Colonic mucosa (tissue), 4 donors: ENCODE measurements around the gene KRTAP2-3. TPM values are rescaled to one million over a fixed set of nuclear protein-coding genes. Genes with fewer than 3 reads are reported as not detected.

ENCODE experiments used
- DNase-seq: peaks from one replicate; pipeline ENCODE4 v3.0.0-alpha.2; 2020
- H3K27ac ChIP-seq: fragments of 200-600 bp; one replicate; pipeline ENCODE4 v1.8.0; 2021
- H3K27me3 ChIP-seq: fragments of 200-600 bp; one replicate; pipeline ENCODE4 v1.8.0; 2021
- H3K36me3 ChIP-seq: fragments of 200-600 bp; one replicate; pipeline ENCODE4 v1.8.0; 2021
- H3K4me1 ChIP-seq: fragments of 200-600 bp; one replicate; pipeline ENCODE4 v1.8.0; 2021; ENCODE audit warnings: mild to moderate bottlenecking
- H3K4me3 ChIP-seq: fragments of 200-600 bp; one replicate; pipeline ENCODE4 v1.8.0; 2021
- H3K9ac ChIP-seq, 2 donors: one replicate each; pipeline ENCODE4 v1.7.0; 2013; ENCODE audit warnings: control low read depth in 2 of 2, low read depth in 2 of 2, low read length in 2 of 2
- H3K9me3 ChIP-seq: fragments of 200-600 bp; one replicate; pipeline ENCODE4 v1.8.0; 2021
- intact Hi-C: fragments of 100-400 bp; cut with DNase I; formaldehyde crosslinking; loops from one replicate; pipeline ENCODE4 v1.14.1; 2022
- total RNA-seq, 2 donors: library from RNA; stranded (reverse); fragmentation: NEBNext Ultra II Directional in 1 of 2; extraction: Animal tissue kit (Norgen Biotek cat#: 25700) in 1 of 2; gene quantifications; one replicate each; pipeline ENCODE4 v1.2.1, GENCODE V29; 2021
- TF ChIP-seq, protein P1 (sequence below): fragments of 200-600 bp; IDR thresholded peaks from one replicate; pipeline ENCODE4 v1.8.0; 2022; ENCODE audit warnings: antibody characterized with exemption, mild to moderate bottlenecking
- donor health status: healthy.
- donor health status: DM: no; HTN: no; CAD: no.
- donor health status: DM: no; HTN: no; CAD: no.

The KRTAP2-3 gene
- total RNA-seq, 2 donors from 2014 or later, result not detected

DNA sequence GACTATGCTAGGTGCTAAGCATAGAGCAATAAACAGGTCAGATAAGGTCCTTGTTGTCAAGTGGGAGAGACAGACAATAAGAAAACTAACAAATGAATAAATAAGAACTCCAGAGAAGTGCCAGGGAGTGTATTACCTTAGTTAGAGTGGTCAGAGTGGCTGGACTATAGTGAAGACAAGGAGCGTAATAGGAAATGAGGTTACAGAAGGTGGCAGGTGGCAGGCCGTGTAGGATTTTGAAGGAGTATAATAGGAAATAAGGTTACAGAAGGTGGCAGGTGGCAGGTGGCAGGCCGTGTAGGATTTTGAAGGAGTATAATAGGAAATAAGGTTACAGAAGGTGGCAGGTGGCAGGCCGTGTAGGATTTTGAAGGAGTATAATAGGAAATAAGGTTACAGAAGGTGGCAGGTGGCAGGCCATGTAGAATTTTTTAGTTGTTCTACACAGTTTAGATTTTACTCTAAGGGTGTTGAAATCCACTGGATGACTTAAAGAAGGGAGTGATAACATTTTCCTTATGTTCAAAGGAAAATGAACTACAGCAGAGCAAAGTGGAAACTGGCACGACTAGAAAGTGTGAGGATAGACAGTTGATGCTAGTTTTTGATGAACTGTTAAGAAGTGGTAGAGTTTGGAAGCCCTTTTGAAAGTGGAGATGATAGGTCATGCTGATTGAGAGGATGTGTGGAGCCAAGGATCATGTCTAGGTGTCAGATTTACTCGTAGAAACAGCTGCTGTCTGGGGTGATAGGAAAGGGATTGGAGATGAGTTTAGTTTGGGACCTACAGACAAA, 47.4 kb downstream of the KRTAP2-3 start:
- no peak overlapping the region for H3K27ac ChIP-seq
- TF ChIP-seq, protein P1, sequence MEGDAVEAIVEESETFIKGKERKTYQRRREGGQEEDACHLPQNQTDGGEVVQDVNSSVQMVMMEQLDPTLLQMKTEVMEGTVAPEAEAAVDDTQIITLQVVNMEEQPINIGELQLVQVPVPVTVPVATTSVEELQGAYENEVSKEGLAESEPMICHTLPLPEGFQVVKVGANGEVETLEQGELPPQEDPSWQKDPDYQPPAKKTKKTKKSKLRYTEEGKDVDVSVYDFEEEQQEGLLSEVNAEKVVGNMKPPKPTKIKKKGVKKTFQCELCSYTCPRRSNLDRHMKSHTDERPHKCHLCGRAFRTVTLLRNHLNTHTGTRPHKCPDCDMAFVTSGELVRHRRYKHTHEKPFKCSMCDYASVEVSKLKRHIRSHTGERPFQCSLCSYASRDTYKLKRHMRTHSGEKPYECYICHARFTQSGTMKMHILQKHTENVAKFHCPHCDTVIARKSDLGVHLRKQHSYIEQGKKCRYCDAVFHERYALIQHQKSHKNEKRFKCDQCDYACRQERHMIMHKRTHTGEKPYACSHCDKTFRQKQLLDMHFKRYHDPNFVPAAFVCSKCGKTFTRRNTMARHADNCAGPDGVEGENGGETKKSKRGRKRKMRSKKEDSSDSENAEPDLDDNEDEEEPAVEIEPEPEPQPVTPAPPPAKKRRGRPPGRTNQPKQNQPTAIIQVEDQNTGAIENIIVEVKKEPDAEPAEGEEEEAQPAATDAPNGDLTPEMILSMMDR, result no peak
- DNase-seq, result no peak
- no peaks in the 10 kb centered on the region for H3K4me1 ChIP-seq
- intact Hi-C loops, result no loop called here
- H3K9me3 ChIP-seq, result no peaks in the 10 kb centered on the region
- no peaks in the 10 kb centered on the region for H3K27me3 ChIP-seq
- no peaks in the 10 kb centered on the region for H3K36me3 ChIP-seq
- no peak overlapping the region for H3K4me3 ChIP-seq
- no peak overlapping the region for H3K9ac ChIP-seq

DNA sequence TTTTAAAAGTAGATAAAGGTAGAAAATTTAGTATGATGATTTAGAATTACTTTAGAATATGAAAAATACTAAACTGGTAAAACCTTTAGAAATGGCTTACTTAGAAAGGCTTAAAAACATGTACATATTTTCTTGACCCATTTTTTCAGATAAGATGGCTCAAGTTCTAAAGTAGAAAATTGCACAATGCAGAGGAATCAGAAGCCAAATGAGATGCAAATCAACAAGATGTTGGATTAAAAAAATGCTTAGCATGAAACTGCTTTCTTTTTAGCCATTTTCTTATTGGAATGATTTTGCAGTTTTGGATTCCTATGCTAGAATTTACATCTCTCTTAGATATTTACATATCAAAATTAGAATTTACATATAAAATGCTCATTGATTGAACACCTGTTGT, 49.5 kb downstream of the KRTAP2-3 start:
- no peaks in the 10 kb centered on the region for H3K36me3 ChIP-seq
- no peaks in the 10 kb centered on the region for H3K4me1 ChIP-seq
- H3K27me3 ChIP-seq, result no peaks in the 10 kb centered on the region
- no peak overlapping the region for H3K4me3 ChIP-seq
- TF ChIP-seq, protein P1, result no peak
- H3K9ac ChIP-seq, result no peak overlapping the region
- intact Hi-C loops, result no loop called here
- no peaks in the 10 kb centered on the region for H3K9me3 ChIP-seq
- DNase-seq, result no peak
- no peak overlapping the region for H3K27ac ChIP-seq

DNA sequence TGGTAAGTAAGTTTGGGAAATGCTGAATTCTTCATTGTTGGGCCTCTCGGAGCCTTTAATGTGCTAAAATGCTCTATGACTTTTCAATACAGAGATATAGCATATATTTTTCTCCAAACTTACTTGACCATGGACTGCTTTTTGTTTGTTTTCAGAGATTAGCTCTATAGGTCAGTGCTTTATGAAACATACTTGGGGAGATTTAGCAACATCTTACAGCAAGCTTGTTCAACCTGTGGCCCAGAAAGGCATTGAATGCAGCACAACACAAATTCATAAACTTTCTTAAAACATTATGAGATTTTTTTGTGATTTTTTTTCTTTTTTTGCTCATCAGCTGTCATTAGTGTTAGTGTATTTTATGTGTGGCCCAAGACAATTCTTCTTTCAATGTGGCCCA, 50.0 kb downstream of the KRTAP2-3 start:
- Histone ChIP-seq H3K9ac (no peak overlapping the region), H3K9me3 (no peaks in the 10 kb centered on the region), H3K4me3 (no peak overlapping the region), H3K4me1 (no peaks in the 10 kb centered on the region), H3K36me3 (no peaks in the 10 kb centered on the region), H3K27me3 (no peaks in the 10 kb centered on the region), H3K27ac (no peak overlapping the region)
- no peak for DNase-seq
- intact Hi-C loops, result no loop called here
- TF ChIP-seq, protein P1, result no peak

DNA sequence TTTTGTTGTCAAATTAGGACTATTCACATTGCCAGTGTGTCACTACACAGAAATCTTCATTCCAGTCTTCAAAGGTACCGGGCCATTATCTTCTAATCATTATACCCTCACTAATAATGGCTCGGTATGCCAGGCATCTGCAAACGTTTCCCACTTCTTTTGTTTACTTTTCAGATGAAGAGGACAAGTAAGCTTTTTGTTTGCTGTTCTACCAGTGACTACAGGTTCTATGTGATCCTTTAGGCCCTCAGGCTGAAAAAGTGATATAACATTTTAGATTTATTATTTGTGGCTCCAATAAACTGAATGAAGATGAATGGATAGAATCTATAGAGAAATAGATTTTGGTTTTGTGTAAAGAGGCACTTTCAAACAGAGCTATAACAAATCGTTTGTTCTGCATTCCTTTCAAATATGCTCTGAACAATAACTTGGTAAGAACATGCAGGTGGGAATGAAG, 50.6 kb downstream of the KRTAP2-3 start:
- no peak for DNase-seq
- H3K9me3 ChIP-seq, result no peaks in the 10 kb centered on the region
- H3K4me1 ChIP-seq, result no peaks in the 10 kb centered on the region
- no peak overlapping the region for H3K4me3 ChIP-seq
- no peak overlapping the region for H3K27ac ChIP-seq
- H3K27me3 ChIP-seq, result no peaks in the 10 kb centered on the region
- H3K9ac ChIP-seq, result no peak overlapping the region
- TF ChIP-seq, protein P1, result no peak
- no peaks in the 10 kb centered on the region for H3K36me3 ChIP-seq
- intact Hi-C loops, result no loop called here

Other genes with a start within 250 kb of the KRTAP2-3 start
- 10 to 100 TPM; 33.6 to 35.1 TPM for gene KRT10, start 237.5 kb downstream of the KRTAP2-3 start, total RNA-seq
- 1 to 10 TPM; 2.2 to 4.4 TPM for gene KRT12, start 192.9 kb downstream of the KRTAP2-3 start, total RNA-seq
- 1,000 to 10,000 TPM; 1,610 to 1,735 TPM for gene KRT20, start 174.9 kb downstream of the KRTAP2-3 start, total RNA-seq
- gene KRT23, start 122.5 kb downstream of the KRTAP2-3 start, total RNA-seq, result 1 to 10 TPM in 1 of 2 donors, under 1 TPM in 1; 0.27 to 1.2 TPM
- gene KRT39, start 93.2 kb downstream of the KRTAP2-3 start, total RNA-seq, result not detected
- gene KRT40, start 75.8 kb downstream of the KRTAP2-3 start, total RNA-seq, result under 1 TPM in 1 of 2 donors, not detected in 1; 0.32 TPM
- not detected for gene KRTAP3-3, start 66.0 kb downstream of the KRTAP2-3 start, total RNA-seq
- gene KRTAP3-2, start 60.2 kb downstream of the KRTAP2-3 start, total RNA-seq, result not detected
- not detected for gene KRTAP3-1, start 51.0 kb downstream of the KRTAP2-3 start, total RNA-seq
- gene KRTAP1-5, start 32.9 kb downstream of the KRTAP2-3 start, total RNA-seq, result not detected
- not detected for gene KRTAP1-4, start 29.9 kb downstream of the KRTAP2-3 start, total RNA-seq
- gene KRTAP1-3, start 25.2 kb downstream of the KRTAP2-3 start, total RNA-seq, result not detected
- gene KRTAP1-1, start 18.7 kb downstream of the KRTAP2-3 start, total RNA-seq, result not detected
- gene KRTAP2-1, start 12.8 kb downstream of the KRTAP2-3 start, total RNA-seq, result not detected
- not detected for gene KRTAP2-2, start 4.9 kb downstream of the KRTAP2-3 start, total RNA-seq
- gene KRTAP2-4, start 5.8 kb upstream of the KRTAP2-3 start, total RNA-seq, result not detected
- not detected for gene KRTAP4-7, start 24.0 kb upstream of the KRTAP2-3 start, total RNA-seq
- gene KRTAP4-8, start 38.0 kb upstream of the KRTAP2-3 start, total RNA-seq, result not detected
- gene KRTAP4-16, start 42.1 kb upstream of the KRTAP2-3 start, total RNA-seq, result not detected
- gene KRTAP4-9, start 45.3 kb upstream of the KRTAP2-3 start, total RNA-seq, result not detected
- not detected for gene KRTAP4-11, start 58.3 kb upstream of the KRTAP2-3 start, total RNA-seq
- not detected for gene KRTAP4-12, start 64.1 kb upstream of the KRTAP2-3 start, total RNA-seq
- gene KRTAP4-6, start 80.4 kb upstream of the KRTAP2-3 start, total RNA-seq, result not detected
- not detected for gene KRTAP4-5, start 89.7 kb upstream of the KRTAP2-3 start, total RNA-seq
- gene KRTAP4-4, start 100.6 kb upstream of the KRTAP2-3 start, total RNA-seq, result not detected
- gene KRTAP4-3, start 108.1 kb upstream of the KRTAP2-3 start, total RNA-seq, result not detected
- gene KRTAP4-2, start 118.1 kb upstream of the KRTAP2-3 start, total RNA-seq, result not detected
- gene KRTAP4-1, start 124.8 kb upstream of the KRTAP2-3 start, total RNA-seq, result under 1 TPM in 1 of 2 donors, not detected in 1; 0.53 TPM
- not detected for gene KRTAP9-1, start 129.8 kb upstream of the KRTAP2-3 start, total RNA-seq
- not detected for gene KRTAP9-2, start 166.5 kb upstream of the KRTAP2-3 start, total RNA-seq
- gene KRTAP9-3, start 172.3 kb upstream of the KRTAP2-3 start, total RNA-seq, result not detected
- not detected for gene KRTAP9-8, start 177.9 kb upstream of the KRTAP2-3 start, total RNA-seq
- gene KRTAP9-4, start 189.6 kb upstream of the KRTAP2-3 start, total RNA-seq, result not detected
- gene KRTAP9-9, start 195.3 kb upstream of the KRTAP2-3 start, total RNA-seq, result not detected
- gene KRTAP9-6, start 205.3 kb upstream of the KRTAP2-3 start, total RNA-seq, result not detected
- gene KRTAP9-7, start 215.6 kb upstream of the KRTAP2-3 start, total RNA-seq, result not detected
- not detected for gene KRTAP29-1, start 242.7 kb upstream of the KRTAP2-3 start, total RNA-seq
- gene KRTAP16-1, start 249.2 kb upstream of the KRTAP2-3 start, total RNA-seq, result not detected